Activated CD4-positive, alpha-beta T cell treated with anti-CD3 and anti-CD28 coated beads for 48 hours (primary cell): ENCODE results near the gene PARP16.

Experiments used
- DNase-seq: peaks from one replicate; pipeline ENCODE4 v3.0.0-alpha.2; 2020

PARP16 gene

DNA sequence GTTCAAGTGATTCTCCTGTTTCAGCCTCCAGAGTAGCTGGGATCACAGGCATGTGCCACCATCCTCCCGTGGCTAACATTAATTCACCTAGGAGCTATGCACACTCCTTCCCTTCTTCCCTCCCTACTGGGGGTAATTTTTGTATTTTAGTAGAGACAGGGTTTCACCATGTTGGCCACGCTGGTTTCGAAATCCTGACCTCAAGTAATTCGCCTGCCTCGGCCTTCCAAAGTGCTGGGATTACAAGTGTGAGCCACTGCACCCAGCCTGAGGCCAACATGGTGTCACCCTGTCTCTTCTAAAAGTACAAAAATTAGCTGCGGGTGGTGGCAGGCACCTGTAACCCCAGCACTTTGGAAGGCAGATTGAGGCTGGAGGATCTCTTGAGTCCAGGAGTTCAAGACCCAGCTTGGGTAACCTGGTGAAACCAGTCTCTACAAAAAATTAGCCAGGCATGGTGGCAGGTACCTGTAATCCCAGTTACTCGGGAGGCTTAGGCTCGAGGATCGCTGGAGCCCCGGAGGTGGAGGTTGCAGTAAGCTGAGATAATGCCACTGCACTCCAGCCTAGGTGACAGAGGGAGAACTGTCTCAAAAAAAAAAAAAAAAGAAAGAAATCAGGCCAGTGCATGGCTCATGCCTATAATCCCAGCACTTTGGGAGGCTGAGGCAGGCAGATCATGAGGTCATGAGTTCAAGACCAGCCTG lies 23.9 kb upstream of the PARP16 start:
- no peak for DNase-seq

DNA sequence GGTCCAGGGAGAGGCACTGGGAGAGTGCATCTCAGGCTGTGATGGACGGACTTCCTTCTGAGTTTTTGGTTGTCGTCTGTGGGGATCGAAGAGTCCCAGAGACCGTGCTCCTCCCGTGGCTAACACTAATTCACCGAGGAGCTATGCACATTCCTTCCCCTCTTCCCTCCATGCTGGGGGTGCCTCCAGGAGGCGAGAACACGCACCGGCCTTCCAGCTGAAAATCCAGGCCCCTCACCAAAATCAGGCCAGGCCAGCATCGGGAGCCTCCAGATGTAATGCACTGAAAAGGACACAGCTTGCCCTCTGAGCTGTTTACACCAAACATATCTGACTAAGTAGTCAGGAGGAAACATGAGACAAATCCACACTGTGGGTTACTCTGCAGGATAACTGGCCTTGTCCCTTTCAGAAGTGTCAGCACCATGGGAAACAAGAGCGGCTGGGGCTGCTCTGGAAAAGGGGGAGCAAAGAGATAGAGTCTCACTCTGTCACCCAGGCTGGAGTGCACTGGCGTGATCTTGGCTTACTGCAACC lies 23.3 kb upstream of the PARP16 start:
- DNase-seq, result no peak

DNA sequence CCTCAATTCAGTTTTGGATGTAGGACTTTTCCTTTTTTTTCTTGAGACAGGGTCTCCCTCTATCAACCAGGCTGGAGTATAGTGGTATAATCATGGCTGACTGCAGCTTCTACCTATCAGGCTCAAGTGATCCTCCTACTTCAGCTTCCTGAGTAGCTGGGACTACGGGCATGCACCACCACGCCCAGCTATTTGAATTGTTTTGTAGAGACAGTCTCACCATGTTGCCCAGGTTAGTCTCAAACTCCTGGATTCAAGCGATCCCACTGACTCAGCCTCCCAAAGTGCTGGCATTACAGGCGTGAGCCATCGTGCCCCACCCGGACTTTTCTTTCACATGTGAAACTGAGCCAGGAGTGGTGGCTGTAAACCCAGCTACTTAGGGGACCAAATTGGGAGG lies 21.3 kb upstream of the PARP16 start:
- no peak for DNase-seq

DNA sequence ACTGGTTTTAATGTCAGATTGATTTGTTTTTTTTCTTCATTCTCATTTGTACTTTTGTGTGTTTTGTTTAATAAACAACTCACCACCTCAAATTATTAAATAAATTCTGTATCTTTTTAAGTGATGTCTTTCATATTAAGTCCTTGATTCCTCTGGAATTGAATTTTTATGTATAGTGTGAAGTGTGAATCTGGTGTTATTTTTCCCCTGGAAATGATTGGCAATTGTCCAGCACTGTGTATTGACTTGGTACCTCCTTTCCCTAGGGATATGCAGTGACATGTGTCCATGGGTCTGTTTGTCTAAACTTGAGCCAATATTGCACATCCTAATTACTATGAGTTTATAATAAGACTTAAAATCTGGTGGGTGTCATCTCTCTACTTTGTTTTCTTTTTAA lies 19.9 kb upstream of the PARP16 start:
- no peak for DNase-seq

DNA sequence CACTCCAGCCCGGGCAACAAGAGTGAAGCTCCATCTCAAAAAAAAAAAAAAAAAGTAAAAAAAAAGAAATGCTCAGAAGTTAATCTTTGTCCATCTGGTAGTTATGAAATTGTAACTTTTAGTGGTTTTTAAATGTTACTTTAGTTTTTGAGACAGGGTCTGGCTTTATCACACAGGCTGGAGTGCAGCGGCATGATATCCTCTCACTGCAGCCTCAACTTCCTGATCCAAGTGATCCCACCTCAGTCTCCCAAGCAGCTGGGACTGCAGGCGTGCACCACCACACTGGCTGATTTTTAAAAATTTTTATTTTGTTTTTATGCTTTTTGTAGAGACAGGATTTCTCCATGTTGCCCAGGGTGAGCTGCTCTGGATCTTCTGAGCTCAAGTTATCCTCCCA lies 19.1 kb upstream of the PARP16 start:
- DNase-seq, result no peak

DNA sequence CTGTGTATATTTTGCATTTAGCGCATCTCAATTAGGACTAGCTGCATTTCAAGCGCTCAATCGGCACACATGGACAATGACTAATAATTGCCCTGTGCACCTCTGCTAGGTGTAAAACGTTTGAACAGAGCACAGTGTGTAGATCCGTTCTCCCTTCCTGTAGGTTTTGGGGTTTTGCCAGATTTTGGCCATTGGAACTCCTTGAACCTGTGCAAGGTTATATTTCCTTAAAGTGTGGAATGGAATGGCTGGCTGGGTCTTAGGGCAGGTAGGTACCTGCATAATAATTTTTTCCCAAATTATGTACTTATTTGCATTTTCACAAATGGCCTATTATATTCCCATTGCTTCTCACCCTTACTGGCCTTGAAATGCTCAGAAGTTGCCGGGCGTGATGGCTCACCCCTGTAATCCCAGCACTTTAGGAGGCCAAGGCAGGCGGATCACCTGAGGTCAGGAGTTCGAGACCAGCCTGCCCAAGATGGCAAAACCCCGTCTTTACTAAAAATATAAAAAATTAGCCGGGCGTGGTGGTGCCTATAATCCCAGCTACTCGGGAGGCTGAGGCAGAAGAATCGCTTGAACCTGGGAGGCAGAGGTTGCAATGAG lies 18.6 kb upstream of the PARP16 start:
- peak; percentile 23 for DNase-seq

DNA sequence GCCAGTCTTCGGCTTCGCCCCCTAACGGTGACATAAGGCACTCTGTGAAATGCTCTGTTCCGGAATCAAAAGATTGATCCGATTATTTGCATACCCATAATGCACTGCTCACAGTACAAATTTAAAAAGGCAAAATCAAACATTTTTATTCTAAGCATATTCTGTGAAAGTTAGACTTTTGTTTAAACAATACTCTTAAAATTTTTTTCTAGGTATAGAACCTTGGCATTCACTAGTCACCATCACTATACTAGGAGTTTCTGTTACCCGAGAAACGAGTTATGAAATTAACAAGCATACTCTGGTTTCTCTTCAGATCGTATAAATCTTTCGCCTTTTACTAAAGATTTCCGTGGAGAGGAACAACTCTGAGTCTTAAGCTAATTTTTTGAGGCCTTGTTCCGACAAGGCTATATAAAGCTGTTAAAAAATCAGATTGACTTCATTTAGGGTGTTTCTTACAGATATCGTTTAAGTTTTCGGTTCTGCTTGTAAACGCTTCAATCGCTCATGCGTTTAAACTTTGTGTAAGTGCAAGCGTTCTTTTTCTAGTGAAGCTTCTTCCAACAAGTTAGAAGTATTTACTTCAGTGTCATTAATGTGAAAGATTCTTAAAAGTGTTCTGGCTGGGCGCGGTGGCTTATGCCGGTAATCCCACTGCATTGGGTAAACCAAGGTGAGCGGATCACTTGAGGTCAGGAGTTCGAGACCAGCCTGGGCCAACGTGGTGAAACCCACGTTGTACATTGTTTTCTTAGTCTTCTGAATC lies 17.9 kb upstream of the PARP16 start, which contains the start of gene RNU5B-1:
Gene RNU5B-1, plus strand, starts transcription at position 297 of the 769 bp plus-strand sequence.
- peak; percentile 92 for DNase-seq

DNA sequence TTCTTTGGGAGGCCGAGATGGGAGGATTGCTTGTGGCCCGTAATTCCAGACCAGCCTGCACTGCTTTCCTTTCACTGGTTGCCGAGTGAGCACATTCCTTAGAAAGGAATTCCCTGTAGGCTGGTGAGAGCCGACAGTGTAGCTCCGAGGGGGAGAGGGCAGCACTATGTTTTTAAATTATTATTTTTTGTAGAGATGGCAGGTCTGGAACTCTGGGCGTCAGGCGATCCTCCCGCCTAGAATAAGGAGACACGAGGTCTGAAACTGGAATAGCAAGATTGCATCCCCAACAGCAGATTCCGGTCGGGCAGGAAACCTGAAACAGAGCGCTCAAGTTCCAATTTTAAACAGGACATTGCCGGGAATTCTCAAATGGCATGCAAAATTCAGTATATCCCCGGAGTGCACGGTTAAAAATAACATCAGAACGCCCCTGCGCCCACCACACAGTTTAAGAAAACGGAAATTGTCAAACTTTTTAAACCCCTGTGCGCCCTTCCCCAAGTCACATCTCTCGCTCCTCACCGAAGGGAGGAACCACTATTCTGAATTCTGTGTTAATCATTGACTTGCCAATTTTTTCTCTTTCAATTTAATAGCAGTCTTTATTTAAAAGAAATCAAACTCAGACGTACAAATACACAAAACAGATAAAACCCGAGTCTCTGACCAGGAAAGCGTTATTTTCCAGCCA lies 17.2 kb upstream of the PARP16 start:
- DNase-seq, result peak; percentile 31

DNA sequence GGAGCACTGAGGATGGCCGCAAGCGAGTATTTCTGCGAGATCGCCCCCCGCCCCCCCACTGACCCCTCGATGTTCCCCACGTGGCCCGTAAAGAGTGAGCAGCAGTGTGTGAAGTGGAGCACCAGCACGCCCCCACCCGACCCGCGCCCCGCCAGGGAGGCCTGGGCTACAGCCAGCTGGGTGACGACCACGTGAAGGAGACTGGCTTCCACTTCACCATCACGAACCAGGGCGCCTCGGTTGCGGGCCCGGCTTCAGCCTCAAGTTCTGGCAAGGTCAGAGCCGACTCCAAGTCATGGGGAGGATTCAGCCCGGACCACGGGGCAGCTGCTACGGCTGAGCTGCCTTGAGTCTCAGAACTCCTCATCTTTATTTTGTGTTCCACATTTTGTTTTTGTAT lies 15.4 kb upstream of the PARP16 start:
- DNase-seq, result no peak

DNA sequence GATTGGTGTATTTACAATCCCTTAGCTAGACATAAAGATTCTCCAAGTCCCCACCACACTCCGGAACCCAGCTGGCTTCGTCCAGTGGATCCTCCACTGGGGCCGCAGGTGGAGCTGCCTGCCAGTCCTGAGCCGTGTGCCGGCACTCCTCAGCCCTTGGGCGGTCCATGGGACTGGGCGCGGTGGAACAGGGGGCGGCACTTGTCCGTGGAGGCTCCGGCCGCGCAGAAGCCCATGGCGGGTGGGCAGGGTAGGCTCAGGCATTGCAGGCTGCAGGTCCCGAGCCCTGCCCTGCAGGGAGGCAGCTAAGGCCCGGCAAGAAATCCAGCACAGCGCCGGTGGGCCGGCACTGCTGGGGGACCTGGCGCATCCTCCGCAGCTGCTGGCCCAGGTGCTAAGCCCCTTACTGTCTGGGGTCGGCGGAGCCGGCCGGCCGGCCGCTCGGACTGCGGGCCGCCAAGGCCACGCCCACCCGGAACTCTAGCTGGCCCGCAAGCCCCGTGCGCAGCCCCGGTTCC lies 14.3 kb upstream of the PARP16 start:
- no peak for DNase-seq

DNA sequence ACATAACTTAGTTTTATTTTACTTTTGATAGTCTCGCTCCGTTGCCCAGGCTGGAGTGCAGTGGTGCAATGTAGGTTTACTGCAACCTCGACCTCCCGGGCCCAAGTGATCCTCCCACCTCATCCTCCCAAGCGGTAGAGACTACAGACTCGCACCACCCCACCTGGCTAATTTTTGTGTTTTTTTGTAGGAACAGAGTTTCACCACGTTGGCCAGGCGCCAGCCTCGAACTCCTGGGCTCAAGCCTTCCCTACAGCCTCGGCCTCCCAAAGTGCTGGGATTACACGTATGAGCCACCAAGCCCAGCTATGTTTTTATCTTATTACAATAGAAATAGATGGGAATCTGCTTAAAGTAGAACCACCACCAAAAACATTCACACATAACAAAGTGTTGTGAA lies 12.0 kb upstream of the PARP16 start:
- no peak for DNase-seq

DNA sequence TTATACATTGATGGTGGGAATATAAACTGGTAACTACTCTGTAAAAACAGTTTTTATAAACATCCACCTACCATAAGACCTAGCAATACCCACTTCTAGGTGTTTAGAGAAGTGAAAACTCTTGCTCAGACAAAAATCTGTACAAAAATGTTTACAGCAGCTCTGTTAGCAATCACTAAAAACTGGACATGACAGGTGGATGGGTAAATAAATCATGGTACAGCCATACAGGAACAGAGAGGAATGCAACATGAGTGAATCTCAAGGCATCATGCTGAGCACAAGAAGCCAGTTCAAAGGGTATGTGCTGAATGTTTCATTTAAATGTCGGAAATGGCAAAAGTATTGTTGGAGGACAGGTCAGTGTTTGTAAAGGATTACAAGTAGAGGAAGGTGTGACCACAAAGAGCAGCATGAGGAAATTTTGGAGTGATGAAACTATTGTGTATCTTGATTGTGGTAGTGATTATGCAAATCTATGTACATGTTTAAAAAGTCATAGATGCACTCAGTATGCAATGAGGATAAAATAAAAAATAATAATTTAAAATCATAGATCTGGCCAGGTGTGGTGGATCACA lies 6.3 kb upstream of the PARP16 start:
- DNase-seq, result no peak

DNA sequence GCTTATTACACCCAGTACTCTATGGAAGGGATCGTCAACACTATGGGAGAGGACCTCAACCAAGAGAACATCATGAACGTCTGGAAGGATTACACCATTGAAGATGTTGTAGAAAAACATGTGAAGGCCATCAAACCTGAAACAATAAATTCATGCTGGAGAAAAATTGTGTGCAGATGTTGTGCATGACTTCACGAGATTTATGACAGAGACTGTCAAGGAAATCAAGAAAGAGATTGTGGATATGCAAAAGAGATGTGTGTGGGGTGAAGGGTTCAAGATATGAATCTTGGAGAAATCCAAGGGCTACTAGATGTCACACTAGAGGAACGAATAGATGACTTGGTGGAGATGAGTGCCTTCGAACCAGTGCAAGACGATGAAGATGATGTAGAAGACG lies 3.5 kb upstream of the PARP16 start:
- DNase-seq, result no peak

DNA sequence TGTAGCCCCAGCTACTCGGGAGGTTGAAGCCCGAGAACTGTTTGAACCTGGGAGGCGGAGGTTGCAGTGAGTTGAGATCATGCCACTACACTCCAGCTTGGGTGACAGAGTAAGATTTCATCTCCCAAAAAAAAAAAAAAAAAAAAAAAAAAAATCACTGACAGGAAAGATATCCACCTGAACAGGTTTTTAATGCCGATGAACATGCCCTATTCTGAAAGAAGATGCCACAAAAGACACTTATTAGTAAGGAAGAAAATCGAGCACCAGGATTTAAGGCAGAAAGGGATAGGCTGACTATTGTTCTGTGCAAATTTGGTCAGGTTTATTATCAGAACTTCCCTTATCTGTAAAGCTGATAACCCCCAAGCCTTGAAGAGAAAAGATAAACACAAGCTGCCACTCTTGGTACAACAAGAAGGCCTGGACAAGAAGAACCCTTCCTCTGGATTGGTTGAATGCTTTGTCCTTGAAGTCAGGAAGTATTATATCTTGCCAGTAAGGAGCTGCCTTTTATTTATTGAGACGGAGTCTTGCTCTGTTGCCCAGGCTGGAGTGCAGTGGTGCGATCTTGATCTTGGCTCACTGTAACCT lies 2.7 kb upstream of the PARP16 start:
- DNase-seq, result no peak

DNA sequence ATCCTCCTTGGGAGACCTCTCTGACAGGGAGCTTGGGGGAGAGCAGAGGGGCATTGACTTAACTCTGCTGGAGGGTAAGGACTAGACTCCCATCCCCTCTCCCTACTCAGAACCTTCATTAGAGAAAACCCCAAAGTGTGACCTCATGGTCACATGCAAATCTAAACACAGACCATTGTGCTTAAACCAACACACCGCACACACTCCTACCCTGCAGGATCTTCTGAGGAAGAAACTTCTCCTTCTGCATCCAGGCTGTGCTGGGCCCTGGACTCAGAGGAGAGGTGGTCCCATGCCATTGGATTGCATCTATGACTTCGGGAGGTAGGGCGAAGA lies 805 bp upstream of the PARP16 start:
- DNase-seq, result no peak

DNA sequence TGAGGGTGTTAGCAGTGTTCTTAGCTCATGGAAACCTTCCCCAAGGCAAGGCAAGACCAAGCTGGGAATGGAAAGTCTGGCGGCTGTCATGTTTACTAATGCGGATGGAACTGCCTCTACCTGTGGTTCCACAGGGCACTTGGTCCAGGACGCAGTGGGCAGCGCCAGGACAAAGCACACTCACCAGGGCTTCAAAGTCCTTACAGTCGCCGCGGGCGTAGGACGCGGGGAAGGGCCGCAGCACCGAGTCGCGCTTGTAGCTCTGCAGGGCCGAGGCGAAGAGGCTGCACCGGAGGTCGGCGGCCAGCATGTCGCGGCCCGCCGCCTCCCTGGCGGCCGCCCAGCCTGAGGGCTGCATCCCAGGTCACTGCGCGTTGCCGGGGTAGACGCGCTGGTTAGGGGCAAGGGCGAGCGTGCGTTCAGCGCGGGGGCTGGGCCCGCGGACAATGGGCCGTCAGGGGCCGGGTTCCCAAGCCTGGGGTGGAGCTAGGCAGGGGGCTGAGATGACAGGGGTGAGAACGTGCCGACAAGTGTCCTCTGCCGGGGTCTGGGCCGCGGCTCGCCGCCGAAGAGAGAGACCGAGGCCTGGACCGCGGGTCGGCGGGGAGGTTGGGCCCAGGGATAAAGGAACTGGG lies 497 bp downstream of the PARP16 start:
- peak; percentile 35 for DNase-seq

DNA sequence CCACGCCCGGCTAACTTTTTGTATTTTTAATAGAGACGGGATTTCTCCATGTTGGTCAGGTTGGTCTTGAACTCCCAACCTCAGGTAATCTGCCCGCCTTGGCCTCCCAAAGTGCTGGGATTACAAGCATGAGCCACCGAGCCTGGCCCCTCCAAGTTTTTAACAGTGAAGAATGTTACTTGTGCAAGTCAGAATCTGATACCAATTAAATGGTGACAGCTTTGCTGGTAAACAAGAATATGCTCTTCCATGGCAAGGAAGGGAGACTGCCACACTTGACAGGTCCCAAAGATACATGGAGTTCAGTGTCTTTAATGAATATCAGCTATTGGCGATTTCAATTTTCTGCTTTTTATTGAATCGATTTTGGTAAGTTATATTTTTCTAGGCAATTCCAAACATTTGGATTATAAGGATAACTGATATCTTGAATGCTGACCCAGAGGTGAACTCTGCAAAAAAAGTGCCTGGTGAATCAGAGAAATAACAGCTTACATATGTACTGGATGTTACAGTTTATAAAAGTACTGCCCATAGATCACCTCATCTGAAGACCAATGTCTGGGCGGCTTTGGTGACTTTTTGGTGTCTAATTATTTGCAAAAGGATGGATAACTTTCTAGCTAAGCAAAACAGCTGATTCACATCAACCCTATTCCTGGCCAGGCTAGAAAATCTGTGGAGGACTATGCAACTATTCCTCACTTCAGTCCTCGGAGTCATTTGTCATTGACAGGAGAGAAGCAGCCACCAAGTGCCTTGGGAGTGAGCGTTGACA lies 1.2 kb downstream of the PARP16 start:
- no peak for DNase-seq

DNA sequence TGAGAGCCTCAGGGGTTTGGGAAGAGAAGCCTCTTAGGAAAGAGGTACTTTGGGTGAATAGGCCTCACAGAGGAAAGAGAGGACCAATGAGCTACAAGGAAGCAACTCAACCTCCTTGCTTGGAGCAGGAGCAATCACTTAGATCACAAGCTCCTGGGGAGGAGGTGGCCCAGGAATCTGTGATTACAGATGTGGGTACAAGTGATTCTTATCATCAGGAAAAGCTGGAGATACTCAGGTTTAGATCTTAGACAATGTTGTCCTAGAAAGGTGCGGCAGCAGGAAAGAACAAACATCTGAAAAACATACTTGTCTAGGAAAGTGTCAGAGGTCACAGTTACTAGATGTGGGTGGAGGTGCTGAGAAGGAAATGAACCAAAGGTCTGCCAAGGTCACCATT lies 8.2 kb downstream of the PARP16 start:
- DNase-seq, result no peak

DNA sequence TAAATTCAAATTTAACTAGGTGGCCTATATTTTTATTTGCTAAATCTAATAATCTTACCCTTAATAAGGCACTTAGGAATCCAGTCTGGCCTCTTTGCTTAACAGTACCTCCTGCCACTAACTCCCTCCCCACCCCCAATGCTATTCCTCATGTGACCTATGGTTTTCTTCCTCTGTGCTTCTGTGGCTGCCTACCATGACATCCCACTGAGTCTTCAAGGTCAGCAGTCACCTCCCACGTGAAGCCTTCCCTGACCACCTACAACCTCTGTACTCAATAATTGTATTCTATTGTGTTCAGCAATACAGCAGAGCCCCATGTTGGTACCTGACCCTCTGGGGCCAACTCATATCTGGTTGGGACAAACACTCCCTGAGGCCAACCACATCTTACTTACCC lies 9.7 kb downstream of the PARP16 start:
- DNase-seq, result no peak

DNA sequence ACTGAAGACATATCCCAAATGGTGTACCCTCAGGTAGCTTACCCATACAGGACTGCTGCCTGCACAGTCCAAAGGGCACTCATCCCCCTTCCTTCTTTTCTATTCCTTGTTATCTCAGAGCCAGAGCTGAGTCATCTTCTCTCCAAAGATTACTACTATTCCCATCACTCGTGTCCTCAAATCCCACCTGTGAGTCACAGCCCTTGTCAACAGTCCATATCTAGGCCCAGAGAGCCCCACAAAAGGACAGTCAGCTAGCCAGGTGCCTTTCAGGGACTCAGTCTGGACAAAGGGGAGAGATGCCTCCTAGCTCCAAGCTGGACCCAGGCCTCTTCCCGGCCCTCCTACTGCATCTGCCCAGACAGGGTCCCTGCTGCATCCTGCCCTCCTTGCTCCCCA lies 11.0 kb downstream of the PARP16 start:
- DNase-seq, result no peak

DNA sequence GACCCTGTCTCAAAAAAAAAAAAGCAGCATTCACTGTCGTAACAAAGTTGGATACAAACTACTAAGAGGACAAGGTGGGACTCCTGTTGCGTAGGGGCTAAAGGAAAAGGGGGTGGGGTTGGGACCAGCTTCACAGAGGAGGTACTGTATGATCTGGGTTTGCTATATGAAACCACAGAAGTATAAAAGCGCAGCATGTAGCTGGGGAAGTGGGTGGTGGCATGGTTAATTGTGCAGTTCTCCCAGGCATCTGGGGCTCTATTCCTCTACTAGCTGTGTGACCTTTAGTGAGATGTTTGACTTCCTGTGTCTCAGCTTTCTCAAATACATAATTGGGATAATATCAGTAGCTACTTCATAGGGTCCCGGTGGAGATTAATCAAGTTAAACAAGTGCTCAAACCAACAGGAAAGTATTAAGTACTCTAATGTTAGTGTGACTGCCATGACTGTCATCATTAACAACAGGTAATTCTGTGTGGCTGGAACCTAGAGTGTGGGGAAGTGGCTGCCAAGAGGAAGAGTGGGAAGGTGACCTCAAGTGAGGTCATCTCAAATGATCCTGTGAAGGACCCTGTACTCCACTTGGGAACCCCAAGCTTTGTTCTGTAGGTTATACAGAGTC lies 11.5 kb downstream of the PARP16 start:
- no peak for DNase-seq
